H1 (cell line): Measurements from ENCODE around the gene PRKCH. TPM values are rescaled to one million over a fixed set of nuclear protein-coding genes. Genes with fewer than 3 reads are reported as not detected.

Source experiments
- CTCF ChIA-PET: fragments of 300-600 bp; sonication (Branson Sonifier 250); formaldehyde crosslinking; loops from one replicate; lab custom pipeline; 2021; ENCODE audit not compliant: partially characterized antibody; lab: Charles Lee
- POLR2A ChIA-PET: fragments of 300-600 bp; sonication (Branson Sonifier 250); formaldehyde crosslinking; loops from one replicate; lab custom pipeline; 2021; ENCODE audit warnings: inconsistent platforms; ENCODE audit not compliant: partially characterized antibody; lab: Charles Lee
- DNase-seq, 2 experiments: peaks; one replicate each; pipeline versions ENCODE4 v3.0.0 to v3.0.0-alpha.2; 2010 to 2022; ENCODE audit warnings: low spot score in 2 of 2, low read depth in 1 of 2, mixed read lengths in 1 of 2
- FAIRE-seq: peaks from 2 replicates; lab custom pipeline; 2011; peaks lifted over from hg19 to GRCh38; lab: Jason Lieb, UNC
- H2AFZ ChIP-seq: 2 replicates; pipeline ENCODE4 v1.8.1; 2012; ENCODE audit warnings: low read length, inconsistent platforms
- H2AK5ac ChIP-seq: 2 replicates; pipeline ENCODE4 v1.6.1; 2013; ENCODE audit warnings: low read depth, low read length
- H2BK120ac ChIP-seq: replicated peaks from 2 replicates; pipeline ENCODE3; 2013; ENCODE audit warnings: low read depth, low read length, inconsistent platforms
- H2BK12ac ChIP-seq: 2 replicates; pipeline ENCODE4 v1.6.1; 2013; ENCODE audit warnings: low read depth, low read length
- H2BK15ac ChIP-seq: 2 replicates; pipeline ENCODE4 v1.6.1; 2013; ENCODE audit warnings: low read length
- H2BK20ac ChIP-seq: 2 replicates; pipeline ENCODE4 v1.6.1; 2013; ENCODE audit warnings: low read length
- H2BK5ac ChIP-seq: 2 replicates; pipeline ENCODE4 v1.6.1; 2013; ENCODE audit warnings: low read depth, low read length
- H3K14ac ChIP-seq: 2 replicates; pipeline ENCODE4 v1.6.1; 2013; ENCODE audit warnings: inconsistent platforms; ENCODE audit not compliant: insufficient read length
- H3K18ac ChIP-seq: 2 replicates; pipeline ENCODE4 v1.6.1; 2013; ENCODE audit warnings: low read length; ENCODE audit errors: extremely low read depth
- H3K23ac ChIP-seq: 2 replicates; pipeline ENCODE4 v1.6.1; 2013; ENCODE audit warnings: inconsistent platforms; ENCODE audit not compliant: insufficient read length
- H3K23me2 ChIP-seq: 2 replicates; pipeline ENCODE4 v1.6.1; 2013; ENCODE audit warnings: low read depth, low read length
- H3K27ac ChIP-seq: 2 replicates; pipeline ENCODE4 v1.6.1; 2011; ENCODE audit warnings: low read depth, low read length, inconsistent platforms
- H3K27me3 ChIP-seq, 4 experiments: replicated peaks in 1 of 4; 1 replicate in 1 of 4; 2 replicates in 3 of 4; pipeline versions ENCODE4 v1.6.1 to v1.8.1; 2011 to 2013; ENCODE audit warnings: low read length in 3 of 4, mild to moderate bottlenecking in 3 of 4, inconsistent platforms in 2 of 4, mixed read lengths in 2 of 4, moderate library complexity in 1 of 4; ENCODE audit not compliant: control insufficient read depth in 3 of 4, insufficient read depth in 3 of 4; ENCODE audit errors: extremely low read depth in 1 of 4
- H3K36me3 ChIP-seq, 4 experiments: 2 replicates each; pipeline versions ENCODE4 v1.6.1 to v1.8.1; 2011 to 2013; ENCODE audit warnings: mild to moderate bottlenecking in 4 of 4, low read length in 3 of 4, moderate library complexity in 2 of 4, control low read depth in 1 of 4, inconsistent platforms in 1 of 4; ENCODE audit not compliant: insufficient read depth in 4 of 4, control insufficient read depth in 2 of 4
- H3K4ac ChIP-seq: replicated peaks from 2 replicates; pipeline ENCODE3; 2013; ENCODE audit warnings: low read length, low read depth, mixed read lengths, inconsistent platforms; ENCODE audit not compliant: insufficient read length
- H3K4me1 ChIP-seq, 4 experiments: replicated peaks in 1 of 4; 1 replicate in 1 of 4; 2 replicates in 3 of 4; pipeline versions ENCODE4 v1.6.1 to v1.8.1; 2011 to 2013; ENCODE audit warnings: low read length in 3 of 4, inconsistent platforms in 2 of 4, mixed read lengths in 1 of 4; ENCODE audit not compliant: insufficient read depth in 4 of 4, control insufficient read depth in 3 of 4
- H3K4me2 ChIP-seq, 2 experiments: 2 replicates each; pipeline versions ENCODE4 v1.6.1 to v1.8.1; 2011 to 2013; ENCODE audit warnings: low read depth in 2 of 2, low read length in 2 of 2, control low read depth in 1 of 2, inconsistent platforms in 1 of 2, mild to moderate bottlenecking in 1 of 2; ENCODE audit not compliant: insufficient read depth in 1 of 2
- H3K4me3 ChIP-seq, 4 experiments: fragments of 200-600, 300-600 bp in 1 of 4; sonication (generic), shearing (Covaris generic), sonication (Bioruptor Twin) in 1 of 4; 2 replicates each; pipeline versions ENCODE4 v1.5.1 to v1.8.1; 2011 to 2016; ENCODE audit warnings: low read length in 4 of 4, low read depth in 3 of 4, control low read depth in 2 of 4, inconsistent platforms in 2 of 4, mild to moderate bottlenecking in 2 of 4, mixed read lengths in 1 of 4, moderate library complexity in 1 of 4; ENCODE audit not compliant: insufficient read depth in 2 of 4; ENCODE audit errors: extremely low read depth in 1 of 4
- H3K56ac ChIP-seq: replicated peaks from 2 replicates; pipeline ENCODE3; 2013; ENCODE audit warnings: low read depth, mild to moderate bottlenecking, mixed read lengths, low read length, inconsistent platforms; ENCODE audit not compliant: insufficient read length
- H3K79me1 ChIP-seq: 2 replicates; pipeline ENCODE4 v1.6.1; 2013; ENCODE audit warnings: low read depth, low read length, control low read depth
- H3K79me2 ChIP-seq, 2 experiments: 2 replicates each; pipeline versions ENCODE4 v1.6.1 to v1.8.1; 2012 to 2013; ENCODE audit warnings: low read length in 2 of 2, mild to moderate bottlenecking in 2 of 2, inconsistent platforms in 1 of 2; ENCODE audit not compliant: insufficient read depth in 2 of 2, control insufficient read depth in 1 of 2
- H3K9ac ChIP-seq, 4 experiments: replicated peaks in 1 of 4; 1 replicate in 1 of 4; 2 replicates in 3 of 4; pipeline versions ENCODE4 v1.6.1 to v1.8.1; 2011 to 2013; ENCODE audit warnings: low read depth in 3 of 4, low read length in 3 of 4, control low read depth in 2 of 4, mild to moderate bottlenecking in 2 of 4, moderate library complexity in 2 of 4, inconsistent platforms in 1 of 4; ENCODE audit errors: extremely low read depth in 1 of 4
- H3K9me3 ChIP-seq, 2 experiments: 2 replicates each; pipeline versions ENCODE4 v1.6.1 to v1.8.1; 2012 to 2013; ENCODE audit warnings: mild to moderate bottlenecking in 2 of 2, moderate library complexity in 2 of 2, control low read depth in 1 of 2, inconsistent platforms in 1 of 2, low read depth in 1 of 2, low read length in 1 of 2, mixed read lengths in 1 of 2; ENCODE audit not compliant: insufficient read depth in 2 of 2
- H4K20me1 ChIP-seq, 2 experiments: replicated peaks in 1 of 2; 2 replicates each; pipeline versions ENCODE3 to v1.8.1; 2011 to 2013; ENCODE audit warnings: inconsistent platforms in 2 of 2, low read length in 2 of 2, mild to moderate bottlenecking in 1 of 2; ENCODE audit not compliant: insufficient read depth in 2 of 2, control insufficient read depth in 1 of 2
- H4K5ac ChIP-seq: 2 replicates; pipeline ENCODE4 v1.6.1; 2013; ENCODE audit warnings: low read length, low read depth, mixed read lengths, inconsistent platforms; ENCODE audit not compliant: insufficient read length
- H4K8ac ChIP-seq: 2 replicates; pipeline ENCODE4 v1.8.0; 2013; ENCODE audit warnings: mild to moderate bottlenecking, moderate library complexity, low read length, inconsistent platforms; ENCODE audit not compliant: insufficient read depth; ENCODE audit errors: extremely low read depth
- H4K91ac ChIP-seq: replicated peaks from 2 replicates; pipeline ENCODE3; 2013; ENCODE audit warnings: low read length, mixed read lengths, inconsistent platforms; ENCODE audit not compliant: insufficient read length
- BACH1 ChIP-seq: IDR thresholded peaks from 2 replicates; pipeline ENCODE4 v1.6.1; 2012; ENCODE audit warnings: low read length, improper control_type of control experiment
- BCL11A ChIP-seq, 2 experiments: IDR thresholded peaks; one replicate each; pipeline ENCODE4 v1.6.1; 2011; ENCODE audit warnings: low read depth in 2 of 2, low read length in 2 of 2, mild to moderate bottlenecking in 2 of 2
- CEBPB ChIP-seq: IDR thresholded peaks from 2 replicates; pipeline ENCODE4 v1.6.1; 2012; ENCODE audit warnings: low read depth, low read length
- CTCF ChIP-seq, 3 experiments: IDR thresholded peaks; 1 replicate in 2 of 3; 2 replicates in 1 of 3; pipeline versions ENCODE4 v1.5.1 to v1.6.1; 2011; ENCODE audit warnings: low read length in 3 of 3, mild to moderate bottlenecking in 3 of 3, inconsistent platforms in 2 of 3, low read depth in 1 of 3, moderate library complexity in 1 of 3; ENCODE audit not compliant: insufficient read depth in 1 of 3; ENCODE audit errors: control extremely low read depth in 1 of 3
- E2F6 ChIP-seq: IDR thresholded peaks from 2 replicates; pipeline ENCODE4 v1.6.1; 2012; ENCODE audit warnings: inconsistent platforms
- JUND ChIP-seq: IDR thresholded peaks from 2 replicates; pipeline ENCODE4 v1.6.1; 2011; ENCODE audit warnings: mild to moderate bottlenecking, improper control_type of control experiment, low read length
- KDM1A ChIP-seq: fragments of 200-600, 300-600 bp; sonication (generic); IDR thresholded peaks from 2 replicates; pipeline ENCODE4 v1.7.1; 2016; ENCODE audit warnings: mild to moderate bottlenecking, low read length, borderline replicate concordance
- NRF1 ChIP-seq: IDR thresholded peaks from 2 replicates; pipeline ENCODE4 v1.6.1; 2011; ENCODE audit warnings: mild to moderate bottlenecking, low read depth, low read length, improper control_type of control experiment
- POLR2AphosphoS5 ChIP-seq: IDR thresholded peaks from 2 replicates; pipeline ENCODE4 v1.6.1; 2011; ENCODE audit warnings: low read depth, low read length
- RNF2 ChIP-seq: fragments of 200-900, 300-1000 bp; sonication (generic); IDR thresholded peaks from 2 replicates; pipeline ENCODE4 v1.7.1; 2016; ENCODE audit warnings: borderline replicate concordance, low read depth, mild to moderate bottlenecking, antibody characterized with exemption, low read length; ENCODE audit not compliant: poor library complexity, severe bottlenecking; ENCODE audit errors: missing control alignments
- SRF ChIP-seq: IDR thresholded peaks from 2 replicates; pipeline ENCODE4 v1.6.1; 2011; ENCODE audit warnings: mild to moderate bottlenecking, low read depth, low read length, moderate library complexity
- TBP ChIP-seq: IDR thresholded peaks from 2 replicates; pipeline ENCODE4 v1.6.1; 2011; ENCODE audit warnings: low read depth, low read length, improper control_type of control experiment
- YY1 ChIP-seq: IDR thresholded peaks from 2 replicates; pipeline ENCODE4 v1.6.1; 2011; ENCODE audit warnings: low read depth, mild to moderate bottlenecking, low read length
- polyA plus RNA-seq, 7 experiments: library from polyadenylated mRNA; depleted of rRNA in 3 of 7; stranded (reverse) in 5 of 7; unstranded in 2 of 7; fragments of >200 nt in 5 of 7; fragments of 200-250 nt in 2 of 7; gene quantifications; 1 replicate in 5 of 7; 2 replicates in 1 of 7; 4 replicates in 1 of 7; pipeline versions ENCODE4 v1.2.1 to v1.2.3, GENCODE V29; 2011 to 2013; ENCODE audit warnings: missing spikeins in 2 of 7, mixed read lengths in 2 of 7
- total RNA-seq: library from RNA; stranded (reverse); fragmentation: NEBNext Ultra II Directional; extraction: Animal tissue kit (Norgen Biotek cat#: 25700); gene quantifications from 2 replicates; pipeline ENCODE4 v1.2.1, GENCODE V29; 2021

Gene PRKCH
- total and polyA plus RNA-seq, 2 of the 8 experiments (the other 6 are each of a cell fraction or from before 2014, with no cell fraction given), result 6.4 to 7.0 TPM

- H2BK15ac ChIP-seq, result no peak overlapping the region
- POLR2A ChIA-PET, result no interaction called here
- H3K36me3 ChIP-seq, result no peaks in the 10 kb centered on the region
- H2AFZ ChIP-seq, result no peak overlapping the region
- H3K18ac ChIP-seq, result no peak overlapping the region
- no peak overlapping the region for H3K56ac ChIP-seq
- FAIRE-seq (no peak), DNase-seq (peak in 1 of 2 experiments; percentile 35)
- no peaks in the 10 kb centered on the region for H3K9me3 ChIP-seq
- H2BK20ac ChIP-seq, result no peak overlapping the region
- H2BK120ac ChIP-seq, result no peak overlapping the region
- no peak overlapping the region for H2BK12ac ChIP-seq
- H3K4me3 ChIP-seq, result no peak overlapping the region
- no peaks in the 10 kb centered on the region for H4K20me1 ChIP-seq
- H2BK5ac ChIP-seq, result no peak overlapping the region
- no peak overlapping the region for H4K5ac ChIP-seq
- no peak overlapping the region for H3K4ac ChIP-seq
- no peak overlapping the region for H3K9ac ChIP-seq
- H3K23ac ChIP-seq, result no peak overlapping the region
- no peak overlapping the region for H3K27ac ChIP-seq
- peaks cover 0 to 9% (median 3%) of the 10 kb centered on the region in 4 experiments; a peak in 4 of 7 replicates for H3K4me1 ChIP-seq
- H2AK5ac ChIP-seq, result no peak overlapping the region
- no peaks in the 10 kb centered on the region for H3K27me3 ChIP-seq
- no peak overlapping the region for H3K4me2 ChIP-seq
- H3K79me1 ChIP-seq, result 0 out of 2 replicates have a peak, but pooled peaks cover 2% of the 10 kb centered on the region
- no peaks in the 10 kb centered on the region for H3K79me2 ChIP-seq
- H4K8ac ChIP-seq, result no peak overlapping the region
- CTCF ChIA-PET, result interaction anchor here (0.9 to 4.2 kb wide), 3 partner anchors 86 to 401 kb away, joined by 3 to 29 read pairs (median 4); no protein-coding TSS in a partner anchor
- no peak overlapping the region for H4K91ac ChIP-seq
- no peak overlapping the region for H3K14ac ChIP-seq
- H3K23me2 ChIP-seq, result no peaks in the 10 kb centered on the region
- TF ChIP-seq E2F6, result no peak
- no peak for TF ChIP-seq YY1
- TF ChIP-seq BCL11A (IDR thresholded peaks at IDR 0.05; ENCODE audit: low read depth in 2 of 2, low read length in 2 of 2), result no peak
- TF ChIP-seq TBP, result no peak
- TF ChIP-seq CEBPB, result no peak
- TF ChIP-seq NRF1, result no peak
- TF ChIP-seq POLR2AphosphoS5, result no peak
- TF ChIP-seq SRF, result no peak
- TF ChIP-seq KDM1A, result no peak
- TF ChIP-seq BACH1, result no peak
- TF ChIP-seq RNF2, result no peak
- no peak for TF ChIP-seq JUND
- TF ChIP-seq CTCF (IDR thresholded peaks at IDR 0.05; ENCODE audit: control extremely low read depth in 1 of 3, insufficient read depth in 1 of 3, low read depth in 1 of 3, low read length in 3 of 3), result no peak
Measured at GRCh38 chr14:61458766-61459165, 137.4 kb downstream of the PRKCH start.
